ENCODE measurements around the gene NUP85. TPM values are rescaled to one million over a fixed set of nuclear protein-coding genes. Genes with fewer than 3 reads are reported as not detected.
"Not testable (repeated sequence)": the region's sequence is repeated elsewhere in the genome, so short reads cannot be mapped to it uniquely, and the experiment has no call there.

Gene NUP85
- total RNA-seq, 2 experiments from 2014 or later: 135 TPM

- Mint-ChIP-seq H3K4me1 (ENCODE audit: low read depth) (peaks cover 36% of the 10 kb centered on the region), H3K36me3 (ENCODE audit: low read depth) (peaks cover 36% of the 10 kb centered on the region), H3K27ac (peak overlapping the region; percentile 93), H3K27me3 (ENCODE audit: low read depth) (no peaks in the 10 kb centered on the region), H3K4me3 (peak overlapping the region; percentile 83), H3K9me3 (ENCODE audit: insufficient read depth) (no peaks in the 10 kb centered on the region)
- ATAC-seq: peak; percentile 61
- peak; percentile 70 for DNase-seq
- ChIA-PET POLR2A (interaction anchor here (0.6 to 6.9 kb wide), 21 partner anchors 9 to 246 kb away, joined by 3 to 112 read pairs (median 5); partner anchors contain the start of genes GGA3, GRB2, JPT1 and MRPS7), CTCF (interaction anchor here (0.6 to 6.0 kb wide), 53 partner anchors 9 to 557 kb away, joined by 3 to 98 read pairs (median 4); partner anchors contain the start of genes GGA3, GRB2, MRPL58 and MRPS7)
These were observed 64.9 kb downstream of the NUP85 start for GRCh38 chr17:75270218-75270965.

- Mint-ChIP-seq H3K4me3 (peak within 1 kb of the TSS; percentile 83), H3K27me3 (ENCODE audit: low read depth) (no peaks in the 10 kb centered on the region), H3K9me3 (ENCODE audit: insufficient read depth) (no peaks in the 10 kb centered on the region), H3K36me3 (ENCODE audit: low read depth) (peaks cover 32% of the 10 kb centered on the region), H3K4me1 (ENCODE audit: low read depth) (peaks cover 36% of the 10 kb centered on the region), H3K27ac (peak within 1 kb of the TSS; percentile 93)
- POLR2A ChIA-PET: interaction anchor here (0.6 to 6.9 kb wide), 22 partner anchors 10 to 419 kb away, joined by 3 to 112 read pairs (median 4); partner anchors contain the start of genes GGA3, GRB2, JPT1 and MRPS7
- peak; percentile 31 for ATAC-seq
- CTCF ChIA-PET: interaction anchor here (0.6 to 6.0 kb wide), 52 partner anchors 9 to 556 kb away, joined by 3 to 98 read pairs (median 4); partner anchors contain the start of genes GGA3, GRB2, MRPL58 and MRPS7
- no peak for DNase-seq
These were observed 65.4 kb downstream of the NUP85 start, which contains the start of gene MIF4GD for GRCh38 chr17:75270966-75271232. Gene MIF4GD (minus strand): TSS chr17:75271231. CDS start chr17:75270195, 1,036 bp downstream.

DNA sequence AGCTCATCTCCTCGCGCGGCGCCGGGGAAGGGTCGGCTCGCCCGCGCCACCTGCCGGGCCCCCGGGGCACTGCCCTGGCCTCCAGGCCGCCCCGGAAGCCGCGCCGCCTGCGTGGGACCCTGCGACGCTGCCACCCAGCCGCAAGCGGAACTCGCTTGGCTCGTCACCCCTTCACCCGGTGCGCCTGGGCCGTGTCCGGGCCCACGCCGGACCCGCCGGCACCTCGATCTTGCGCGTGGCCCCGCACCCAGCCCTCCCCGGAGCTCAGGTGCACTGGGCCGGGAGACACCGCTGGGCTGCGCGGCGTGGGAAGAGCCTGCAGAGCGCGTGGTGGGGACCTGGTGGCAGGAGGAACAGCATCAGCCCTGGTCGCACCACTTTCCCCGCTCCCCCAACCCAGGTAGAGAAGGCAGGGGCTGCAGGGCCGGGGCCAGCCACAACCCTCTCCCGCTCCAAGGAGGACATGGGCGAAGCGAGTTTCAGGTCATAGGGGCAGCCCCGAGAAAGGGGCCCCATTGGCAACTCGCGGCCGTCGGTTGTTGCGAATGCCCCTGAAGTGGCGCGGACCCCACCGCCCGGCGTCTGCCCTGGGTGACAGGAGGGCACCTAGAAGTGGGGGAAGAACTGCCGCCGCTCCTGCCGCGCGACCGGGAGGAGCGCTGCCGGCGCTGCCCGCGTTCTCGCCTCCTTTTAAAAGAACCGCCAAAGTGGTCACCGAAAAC is 65.9 kb downstream of the NUP85 start:
- Mint-ChIP-seq H3K4me3 (peak overlapping the region; percentile 81), H3K9me3 (ENCODE audit: insufficient read depth) (no peaks in the 10 kb centered on the region), H3K27ac (peak overlapping the region; percentile 86), H3K36me3 (ENCODE audit: low read depth) (peaks cover 28% of the 10 kb centered on the region), H3K4me1 (ENCODE audit: low read depth) (peaks cover 36% of the 10 kb centered on the region), H3K27me3 (ENCODE audit: low read depth) (no peaks in the 10 kb centered on the region)
- peak; percentile 89 for DNase-seq
- POLR2A ChIA-PET: interaction anchor here (0.6 to 6.9 kb wide), 22 partner anchors 10 to 418 kb away, joined by 3 to 112 read pairs (median 4); partner anchors contain the start of genes GGA3, GRB2, JPT1 and MRPS7
- CTCF ChIA-PET: interaction anchor here (0.6 to 6.0 kb wide), 51 partner anchors 8 to 556 kb away, joined by 3 to 98 read pairs (median 4); partner anchors contain the start of genes GGA3, GRB2, MRPS7 and MYO15B
- ATAC-seq: peak; percentile 85

DNA sequence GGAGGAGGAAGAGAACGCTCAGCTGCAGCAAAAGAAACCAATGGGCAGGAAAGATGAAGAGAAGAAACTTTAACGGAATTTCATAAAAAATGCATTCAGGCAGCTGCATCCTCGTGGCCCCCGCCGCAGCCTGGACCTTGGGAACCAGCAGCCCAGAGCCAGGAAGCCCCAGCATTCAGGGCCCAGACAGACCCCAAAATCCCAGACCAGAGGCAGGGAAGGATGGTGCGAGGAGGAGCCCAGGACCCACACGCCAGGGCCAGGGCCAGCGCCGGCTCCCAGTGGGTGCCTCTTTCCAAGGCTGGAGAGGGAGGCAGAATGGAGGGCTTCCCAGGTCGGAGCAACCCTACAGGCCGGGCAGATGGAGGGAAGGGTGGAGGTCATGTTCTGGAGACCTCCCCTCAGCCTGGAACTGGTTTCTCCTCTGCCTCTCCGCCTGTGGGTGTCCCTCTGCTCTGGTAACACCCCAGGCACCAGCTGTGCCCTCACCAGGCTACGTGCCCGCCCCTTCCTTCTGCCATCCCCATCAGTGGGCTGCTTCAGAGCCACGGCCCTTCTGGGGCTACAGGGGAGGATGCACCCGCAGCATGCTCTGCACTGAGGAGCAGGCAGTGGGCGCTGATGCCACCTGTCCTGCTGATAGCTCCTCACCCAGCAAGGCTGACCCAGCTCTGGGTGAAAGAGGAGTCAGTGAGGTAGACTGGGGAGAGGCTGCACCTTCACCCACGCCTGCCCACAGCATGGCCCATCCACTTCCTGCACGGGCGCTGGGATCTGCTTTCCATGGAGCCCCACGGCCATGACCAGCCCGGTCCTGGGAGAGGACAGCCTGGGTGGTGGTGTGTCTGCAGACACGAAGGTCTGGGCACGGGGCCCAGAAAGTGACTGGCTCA is 66.7 kb downstream of the NUP85 start:
- peaks cover 23% of the 10 kb centered on the region for H3K36me3 Mint-ChIP-seq (ENCODE audit: low read depth)
- H3K4me3 Mint-ChIP-seq: peak overlapping the region; percentile 81
- POLR2A ChIA-PET: interaction anchor here (1.6 to 6.9 kb wide), 5 partner anchors 11 to 140 kb away, joined by 7 to 112 read pairs (median 9); partner anchors contain the start of genes GGA3, MRPS7, SLC25A19 and SUMO2
- H3K27ac Mint-ChIP-seq: peak overlapping the region; percentile 86
- no peak for DNase-seq
- no peak for ATAC-seq
- H3K27me3 Mint-ChIP-seq (ENCODE audit: low read depth): no peaks in the 10 kb centered on the region
- CTCF ChIA-PET: interaction anchor here (0.8 to 6.0 kb wide), 15 partner anchors 11 to 184 kb away, joined by 3 to 98 read pairs (median 8); partner anchors contain the start of genes GGA3, GRB2, MRPS7 and SLC25A19
- peaks cover 36% of the 10 kb centered on the region for H3K4me1 Mint-ChIP-seq (ENCODE audit: low read depth)
- H3K9me3 Mint-ChIP-seq (ENCODE audit: insufficient read depth): no peaks in the 10 kb centered on the region

DNA sequence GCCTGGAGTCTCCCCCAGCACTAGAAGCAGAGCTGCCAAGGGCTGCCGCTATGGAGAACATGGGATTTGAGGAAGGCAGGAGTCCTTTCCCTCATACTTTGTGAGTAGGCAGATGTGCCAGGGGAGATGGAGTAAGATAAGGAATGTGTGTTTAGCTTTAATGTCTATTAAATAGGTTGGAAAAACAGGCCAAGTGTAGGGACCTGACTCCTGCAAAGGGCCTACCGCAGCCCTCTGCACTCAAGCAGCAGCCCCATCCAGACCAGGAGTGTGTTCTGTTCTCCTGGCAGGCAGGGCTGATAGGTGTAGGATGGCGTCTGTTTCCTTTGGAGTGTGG is 67.3 kb downstream of the NUP85 start:
- DNase-seq (no peak), ATAC-seq (no peak)
- no peaks in the 10 kb centered on the region for H3K9me3 Mint-ChIP-seq (ENCODE audit: insufficient read depth)
- CTCF ChIA-PET: interaction anchor here (0.9 to 6.0 kb wide), 6 partner anchors 12 to 139 kb away, joined by 3 to 98 read pairs (median 8); partner anchors contain the start of genes GGA3, MRPS7 and SLC25A19
- peak overlapping the region; percentile 81 for H3K4me3 Mint-ChIP-seq
- H3K27me3 Mint-ChIP-seq (ENCODE audit: low read depth): no peaks in the 10 kb centered on the region
- H3K27ac Mint-ChIP-seq: peak overlapping the region; percentile 72
- POLR2A ChIA-PET: interaction anchor here (1.4 to 6.9 kb wide), 4 partner anchors 12 to 90 kb away, joined by 3 to 112 read pairs (median 42); partner anchors contain the start of genes GGA3, MRPS7, SLC25A19 and SUMO2
- H3K36me3 Mint-ChIP-seq (ENCODE audit: low read depth): peaks cover 26% of the 10 kb centered on the region
- peaks cover 35% of the 10 kb centered on the region for H3K4me1 Mint-ChIP-seq (ENCODE audit: low read depth)

- ATAC-seq (no peak), DNase-seq (no peak)
- Mint-ChIP-seq H3K27ac (peak overlapping the region; percentile 63), H3K9me3 (ENCODE audit: insufficient read depth) (no peaks in the 10 kb centered on the region), H3K27me3 (ENCODE audit: low read depth) (no peaks in the 10 kb centered on the region), H3K4me1 (ENCODE audit: low read depth) (peaks cover 31% of the 10 kb centered on the region), H3K4me3 (no peak overlapping the region), H3K36me3 (ENCODE audit: low read depth) (peaks cover 28% of the 10 kb centered on the region)
- CTCF ChIA-PET: interaction anchor here (0.6 to 6.0 kb wide), 4 partner anchors 13 to 138 kb away, joined by 3 to 98 read pairs (median 5); partner anchors contain the start of genes GGA3, MRPS7 and SLC25A19
- POLR2A ChIA-PET: interaction anchor here (0.6 to 6.9 kb wide), 4 partner anchors 11 to 31 kb away, joined by 3 to 76 read pairs (median 3); partner anchors contain the start of genes MRPS7 and SLC25A19
These were observed 68.7 kb downstream of the NUP85 start for GRCh38 chr17:75273977-75274708.

DNA sequence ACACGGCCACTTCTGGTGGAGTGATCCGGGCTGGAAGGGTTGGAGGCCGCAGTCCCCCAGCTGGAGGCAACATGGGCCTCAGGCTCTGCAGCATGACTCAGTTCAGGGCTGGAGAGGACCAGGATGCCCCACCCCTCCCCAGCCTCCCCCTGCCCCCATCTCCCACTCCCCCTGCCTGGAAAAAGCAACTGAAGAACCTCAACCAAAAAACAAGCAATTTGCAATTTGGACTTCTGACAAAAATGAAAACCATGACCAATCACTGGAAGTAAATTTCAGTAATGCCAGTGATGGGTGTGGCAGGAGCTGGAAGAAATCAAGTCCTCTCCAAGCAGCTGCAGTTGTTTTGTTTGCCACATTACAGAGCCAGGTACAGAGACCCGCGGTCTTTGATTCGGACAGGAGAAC is 72.2 kb downstream of the NUP85 start:
- Mint-ChIP-seq H3K4me1 (ENCODE audit: low read depth) (peaks cover 14% of the 10 kb centered on the region), H3K27ac (no peak overlapping the region), H3K36me3 (ENCODE audit: low read depth) (peaks cover 34% of the 10 kb centered on the region), H3K9me3 (ENCODE audit: insufficient read depth) (no peaks in the 10 kb centered on the region), H3K4me3 (no peak overlapping the region), H3K27me3 (ENCODE audit: low read depth) (no peaks in the 10 kb centered on the region)
- DNase-seq (no peak), ATAC-seq (no peak)
- ChIA-PET CTCF (interaction anchor here (2.0 kb wide), 1 partner anchor 12 kb away, joined by 6 read pairs; the partner anchor contains the start of gene SLC25A19), POLR2A (interaction anchor here (0.8 to 0.9 kb wide), 2 partner anchors 11 to 16 kb away, joined by 3 read pairs; partner anchors contain the start of genes MRPS7 and SLC25A19)

DNA sequence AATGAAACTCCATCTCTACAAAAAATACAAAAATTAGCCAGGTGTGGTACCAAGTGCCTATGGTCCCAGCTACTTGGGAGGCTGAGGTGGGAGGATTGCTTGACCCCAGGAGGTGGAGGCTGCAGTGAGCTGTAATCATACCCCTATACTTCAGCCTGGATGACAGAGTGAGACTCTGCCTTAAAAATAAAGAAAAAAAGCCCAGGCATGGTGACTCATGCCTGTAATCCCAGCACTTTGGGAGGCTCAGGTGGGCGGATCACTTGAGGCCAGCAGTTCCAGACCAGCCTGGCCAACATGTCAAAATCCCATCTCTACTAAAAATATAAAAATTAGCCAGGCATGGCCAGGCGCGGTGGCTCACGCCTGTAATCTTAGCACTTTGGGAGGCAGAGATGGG is 74.7 kb downstream of the NUP85 start:
- POLR2A ChIA-PET: interaction anchor here (1.3 kb wide), 1 partner anchor 9 kb away, joined by 5 read pairs; the partner anchor contains the start of gene SLC25A19
- H3K4me1 Mint-ChIP-seq (ENCODE audit: low read depth); DNase-seq; ATAC-seq; H3K4me3 Mint-ChIP-seq; H3K9me3 Mint-ChIP-seq (ENCODE audit: insufficient read depth); H3K27me3 Mint-ChIP-seq (ENCODE audit: low read depth); H3K27ac Mint-ChIP-seq: not testable (repeated sequence)
- CTCF ChIA-PET: interaction anchor here (1.5 kb wide), 1 partner anchor 9 kb away, joined by 5 read pairs; the partner anchor contains the start of gene MIF4GD
- H3K36me3 Mint-ChIP-seq (ENCODE audit: low read depth): peaks cover 29% of the 10 kb centered on the region

DNA sequence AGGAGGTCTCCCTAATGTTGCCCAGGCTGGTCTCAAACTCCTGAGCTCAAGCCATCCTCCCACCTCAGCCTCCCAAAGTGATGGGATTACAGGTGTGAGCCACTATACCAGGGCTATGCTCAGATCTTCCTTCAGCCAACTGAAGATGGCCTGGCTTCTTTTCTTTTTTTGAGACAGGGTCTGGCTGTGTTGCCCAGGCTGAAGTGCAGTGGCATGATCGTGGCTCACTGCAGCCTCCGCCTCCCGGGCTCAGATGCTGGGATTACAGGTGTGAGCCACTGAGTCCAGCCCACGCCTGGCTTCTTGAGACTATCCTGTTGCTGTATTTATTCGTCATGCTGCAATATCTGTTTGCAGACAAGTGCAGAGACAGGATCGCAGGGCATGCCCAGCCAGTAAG is 79.6 kb downstream of the NUP85 start:
- Mint-ChIP-seq H3K27me3 (ENCODE audit: low read depth) (no peaks in the 10 kb centered on the region), H3K27ac (no peak overlapping the region), H3K9me3 (ENCODE audit: insufficient read depth) (no peaks in the 10 kb centered on the region), H3K36me3 (ENCODE audit: low read depth) (peaks cover 40% of the 10 kb centered on the region), H3K4me3 (no peak overlapping the region), H3K4me1 (ENCODE audit: low read depth) (peaks cover 22% of the 10 kb centered on the region)
- POLR2A ChIA-PET: interaction anchor here (0.9 to 1.8 kb wide), 2 partner anchors 11 to 14 kb away, joined by 3 to 8 read pairs; partner anchors contain the start of gene MIF4GD
- no peak for DNase-seq
- ATAC-seq: no peak
- CTCF ChIA-PET: interaction anchor here (1.3 to 2.1 kb wide), 3 partner anchors 12 to 127 kb away, joined by 5 to 11 read pairs (median 6); partner anchors contain the start of gene MIF4GD
